Measurements from ENCODE around the gene CRYBA4. TPM values are rescaled to one million over a fixed set of nuclear protein-coding genes. Genes with fewer than 3 reads are reported as not detected.

Gene CRYBA4
- total RNA-seq, 1 experiment from 2014 or later = not detected

GRCh38 chr22:26587991-26588613, 33.7 kb upstream of the CRYBA4 start:
- ATAC-seq (no peak), DNase-seq (ENCODE audit: low read depth, low spot score) (no peak)
- H3K27me3 ChIP-seq (ENCODE audit: control insufficient read depth, insufficient read depth, low read length) = no peaks in the 10 kb centered on the region
- CTCF ChIA-PET = no interaction called here
- no peaks in the 10 kb centered on the region for H3K9me3 ChIP-seq (ENCODE audit: control insufficient read depth, insufficient read depth, low read depth, low read length)
- H3K4me3 ChIP-seq (ENCODE audit: low read depth in 2 of 2, low read length in 2 of 2) = no peak overlapping the region
- H3K27ac ChIP-seq (ENCODE audit: low read length) = no peak overlapping the region
- POLR2A ChIA-PET = no interaction called here
- TSS peak; percentile 76 for BruUV-seq (replicated peaks)
- H3K4me1 ChIP-seq (ENCODE audit: control insufficient read depth, insufficient read depth, low read length) = no peaks in the 10 kb centered on the region; the same call in 1 of the 2 replicates
- intact Hi-C loops (cut with micrococcal nuclease; ENCODE audit: unreplicated experiment) (no loop called here), in situ Hi-C loops (cut with HindIII; ENCODE audit: low pct_unique_long_range_greater_than_20kb, low sequenced_read_pairs) (no loop called here)
- H3K36me3 ChIP-seq (ENCODE audit: control insufficient read depth, insufficient read depth, low read length) = no peaks in the 10 kb centered on the region; the same call in 1 of the 2 replicates
- TF ChIP-seq SIN3A (IDR thresholded peaks at IDR 0.05; ENCODE audit: borderline replicate concordance, insufficient read depth, low read depth, low read length) = no peak
- TF ChIP-seq POLR2AphosphoS5 (IDR thresholded peaks at IDR 0.05; ENCODE audit: low read depth, low read length) = no peak
- no peak for TF ChIP-seq CTCF (IDR thresholded peaks at IDR 0.05)
- TF ChIP-seq REST (IDR thresholded peaks at IDR 0.05; ENCODE audit: insufficient read depth in 1 of 2, low read depth in 2 of 2, low read length in 1 of 2) = no peak
- no peak for TF ChIP-seq TCF7L2 (IDR thresholded peaks at IDR 0.05; ENCODE audit: low read depth, low read length)

DNA sequence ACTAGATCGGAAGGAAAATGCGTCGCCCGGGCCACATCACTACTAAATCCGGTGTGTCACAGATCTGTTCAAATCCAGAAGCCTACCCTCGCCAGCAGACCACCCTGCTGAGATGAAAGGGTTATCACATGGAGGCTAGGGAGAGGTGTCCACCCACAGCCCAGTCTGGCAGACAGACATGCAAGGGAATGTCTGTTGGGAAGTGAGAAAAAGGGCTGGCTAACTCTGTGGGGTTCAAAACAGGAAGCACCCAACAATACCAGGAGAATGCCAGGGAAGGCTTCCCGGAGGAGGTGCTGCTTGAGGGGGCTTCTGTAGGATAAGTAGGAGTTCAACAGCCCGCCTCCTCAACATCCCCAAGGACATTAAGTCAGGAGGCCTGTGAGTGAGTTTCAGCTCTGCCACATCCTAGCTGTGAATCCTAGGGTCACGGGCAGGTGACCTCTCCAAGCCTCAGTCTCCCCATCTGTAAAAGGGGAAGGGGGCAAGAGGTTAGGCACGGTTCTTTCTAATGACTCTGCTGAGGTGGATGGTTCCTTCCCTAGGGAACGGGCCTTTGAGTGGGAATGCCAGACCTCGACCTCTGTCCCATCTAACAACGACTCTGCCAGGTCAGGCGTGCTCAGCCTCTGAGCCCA, 32.9 kb upstream of the CRYBA4 start:
- ATAC-seq (no peak), DNase-seq (ENCODE audit: low read depth, low spot score) (no peak)
- H3K27me3 ChIP-seq (ENCODE audit: control insufficient read depth, insufficient read depth, low read length) = no peaks in the 10 kb centered on the region
- peak overlapping the region; percentile 64 to 70 for H3K4me3 ChIP-seq (ENCODE audit: low read depth in 2 of 2, low read length in 2 of 2)
- no peaks in the 10 kb centered on the region; the same call in 1 of the 2 replicates for H3K4me1 ChIP-seq (ENCODE audit: control insufficient read depth, insufficient read depth, low read length)
- H3K36me3 ChIP-seq (ENCODE audit: control insufficient read depth, insufficient read depth, low read length) = no peaks in the 10 kb centered on the region; the same call in 1 of the 2 replicates
- peak overlapping the region; percentile 44; the same call in 1 of the 2 replicates for H3K27ac ChIP-seq (ENCODE audit: low read length)
- in situ Hi-C loops (cut with HindIII; ENCODE audit: low pct_unique_long_range_greater_than_20kb, low sequenced_read_pairs) (no loop called here), intact Hi-C loops (cut with micrococcal nuclease; ENCODE audit: unreplicated experiment) (no loop called here)
- H3K9me3 ChIP-seq (ENCODE audit: control insufficient read depth, insufficient read depth, low read depth, low read length) = no peaks in the 10 kb centered on the region
- no TSS peak for BruUV-seq (replicated peaks)
- POLR2A ChIA-PET = no interaction called here
- CTCF ChIA-PET = no interaction called here
- no peak for TF ChIP-seq SIN3A (IDR thresholded peaks at IDR 0.05; ENCODE audit: borderline replicate concordance, insufficient read depth, low read depth, low read length)
- TF ChIP-seq CTCF (IDR thresholded peaks at IDR 0.05) = no peak
